GM23248 (cell line): Measurements from ENCODE around the gene ACER3. TPM values are rescaled to one million over a fixed set of nuclear protein-coding genes. Genes with fewer than 3 reads are reported as not detected.
"Not testable (repeated sequence)": the region's sequence is repeated elsewhere in the genome, so short reads cannot be mapped to it uniquely, and the experiment has no call there.

Source experiments
- DNase-seq: peaks from one replicate; pipeline ENCODE4 v3.0.0-alpha.2; 2015
- H2AFZ ChIP-seq: fragments of 200-600 bp; sonication (generic); 2 replicates; pipeline ENCODE4 v1.6.1; 2016; ENCODE audit warnings: antibody characterized with exemption
- H3F3A ChIP-seq: fragments of 200-600 bp; sonication (generic); 2 replicates; pipeline ENCODE4 v1.6.1; 2016; ENCODE audit warnings: mild to moderate bottlenecking, antibody characterized with exemption, mixed run types; ENCODE audit not compliant: insufficient read depth
- H3K27ac ChIP-seq: fragments of 200-600 bp; sonication (generic); 2 replicates; pipeline ENCODE4 v1.5.1; 2016; ENCODE audit warnings: mild to moderate bottlenecking
- H3K27me3 ChIP-seq: fragments of 200-600 bp; sonication (generic); replicated peaks from 2 replicates; pipeline ENCODE4 v1.6.1; 2016; ENCODE audit warnings: mild to moderate bottlenecking; ENCODE audit not compliant: insufficient read depth
- H3K36me3 ChIP-seq: fragments of 200-600 bp; sonication (generic); 2 replicates; pipeline ENCODE4 v1.6.1; 2016; ENCODE audit warnings: low read depth, mild to moderate bottlenecking
- H3K4me1 ChIP-seq: fragments of 200-600 bp; sonication (generic); 2 replicates; pipeline ENCODE4 v1.6.1; 2016; ENCODE audit warnings: mild to moderate bottlenecking; ENCODE audit not compliant: insufficient read depth
- H3K4me2 ChIP-seq: fragments of 200-600 bp; sonication (generic); one replicate; pipeline ENCODE4 v1.6.1; 2016; ENCODE audit warnings: mild to moderate bottlenecking; ENCODE audit not compliant: unreplicated experiment
- H3K4me3 ChIP-seq: fragments of 200-600 bp; sonication (generic); 2 replicates; pipeline ENCODE4 v1.5.1; 2016; ENCODE audit warnings: mild to moderate bottlenecking
- H3K79me2 ChIP-seq: fragments of 200-600 bp; sonication (generic); 2 replicates; pipeline ENCODE4 v1.6.1; 2016; ENCODE audit warnings: mild to moderate bottlenecking; ENCODE audit not compliant: insufficient read depth
- H3K9ac ChIP-seq: fragments of 200-600 bp; sonication (generic); 2 replicates; pipeline ENCODE4 v1.6.1; 2016; ENCODE audit warnings: mild to moderate bottlenecking
- H3K9me2 ChIP-seq: fragments of 200-600 bp; sonication (generic); 2 replicates; pipeline ENCODE4 v1.6.1; 2016; ENCODE audit warnings: mixed run types, mild to moderate bottlenecking, moderate library complexity; ENCODE audit not compliant: insufficient read depth
- H3K9me3 ChIP-seq: fragments of 200-600 bp; sonication (generic); one replicate; pipeline ENCODE4 v1.6.1; 2017; ENCODE audit warnings: low read depth
- H4K20me1 ChIP-seq: fragments of 200-600 bp; sonication (generic); 2 replicates; pipeline ENCODE4 v1.6.0; 2016; ENCODE audit not compliant: insufficient read depth
- EZH2 ChIP-seq: fragments of 200-600 bp; sonication (generic); IDR thresholded peaks from 2 replicates; pipeline ENCODE4 v1.6.1; 2018; ENCODE audit warnings: antibody characterized with exemption, mild to moderate bottlenecking; ENCODE audit not compliant: insufficient read depth, poor library complexity, severe bottlenecking
- EZH2phosphoT487 ChIP-seq: fragments of 200-600 bp; sonication (generic); IDR thresholded peaks from 2 replicates; pipeline ENCODE4 v1.6.1; 2018; ENCODE audit warnings: antibody characterized with exemption, moderate library complexity, mild to moderate bottlenecking, low read depth; ENCODE audit not compliant: insufficient read depth
- WGBS, 2 experiments: methylation state at CpG; one replicate each; pipeline ENCODE4 v1.1.6; 2015 to 2017; ENCODE audit warnings: low lambda C conversion rate in 2 of 2, low coverage in 1 of 2; ENCODE audit errors: missing lambda C conversion rate in 2 of 2; 5-methylcytosine and 5-hydroxymethylcytosine counted together
- in situ Hi-C: fragments of 300-500 bp; cut with MboI; formaldehyde crosslinking; loops from 2 replicates; pipeline ENCODE4 v1.15.0; 2020
- polyA plus RNA-seq: library from polyadenylated mRNA; unstranded; fragments of >200 nt; fragmentation: Nextera tagmentation; extraction: Ambion mirVana; gene quantifications from 2 replicates; pipeline ENCODE4 v1.2.1, GENCODE V29; 2016
- total RNA-seq: library from RNA; depleted of rRNA; stranded (reverse); fragments of >200 nt; shearing (Covaris generic); gene quantifications from 2 replicates; pipeline ENCODE4 v1.2.3, GENCODE V29; 2014

ACER3 gene
- total and polyA plus RNA-seq, 2 experiments from 2014 or later: 9.1 to 10.2 TPM

DNA sequence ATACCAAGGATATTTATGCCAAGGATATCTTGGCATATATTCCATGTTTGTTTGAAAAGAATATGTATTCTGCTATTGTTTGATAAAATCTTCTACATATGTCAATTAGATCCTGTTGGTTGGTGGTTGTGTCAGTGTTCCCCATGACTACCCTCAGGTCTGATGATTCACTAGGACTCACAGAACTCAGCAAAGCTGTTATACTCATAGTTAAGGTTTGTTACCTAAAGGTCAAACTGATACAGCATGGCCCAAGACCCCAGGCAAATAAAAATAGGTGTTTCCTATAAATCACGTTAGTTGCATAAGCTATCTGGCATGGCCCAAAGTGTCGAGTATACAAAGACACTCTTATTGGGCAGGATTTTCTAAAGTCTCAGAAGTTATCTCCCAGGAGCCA lies 143.2 kb downstream of the ACER3 start:
- Histone ChIP-seq H3K36me3 (no peaks in the 10 kb centered on the region), H2AFZ (no peak overlapping the region), H3K79me2 (no peaks in the 10 kb centered on the region), H3K9me2 (no peaks in the 10 kb centered on the region), H3F3A (no peaks in the 10 kb centered on the region), H3K4me3 (no peak overlapping the region), H3K9ac (no peak overlapping the region), H4K20me1 (no peaks in the 10 kb centered on the region), H3K9me3 (no peaks in the 10 kb centered on the region), H3K27ac (no peak overlapping the region), H3K4me1 (no peaks in the 10 kb centered on the region), H3K27me3 (no peaks in the 10 kb centered on the region), H3K4me2 (no peak overlapping the region)
- in situ Hi-C loops: no loop called here
- WGBS, 2 experiments: 54 to 56% methylated on average over 2 of the region's 2 CpGs
- TF ChIP-seq EZH2phosphoT487: no peak
- TF ChIP-seq EZH2: no peak
- DNase-seq: peak; percentile 3

DNA sequence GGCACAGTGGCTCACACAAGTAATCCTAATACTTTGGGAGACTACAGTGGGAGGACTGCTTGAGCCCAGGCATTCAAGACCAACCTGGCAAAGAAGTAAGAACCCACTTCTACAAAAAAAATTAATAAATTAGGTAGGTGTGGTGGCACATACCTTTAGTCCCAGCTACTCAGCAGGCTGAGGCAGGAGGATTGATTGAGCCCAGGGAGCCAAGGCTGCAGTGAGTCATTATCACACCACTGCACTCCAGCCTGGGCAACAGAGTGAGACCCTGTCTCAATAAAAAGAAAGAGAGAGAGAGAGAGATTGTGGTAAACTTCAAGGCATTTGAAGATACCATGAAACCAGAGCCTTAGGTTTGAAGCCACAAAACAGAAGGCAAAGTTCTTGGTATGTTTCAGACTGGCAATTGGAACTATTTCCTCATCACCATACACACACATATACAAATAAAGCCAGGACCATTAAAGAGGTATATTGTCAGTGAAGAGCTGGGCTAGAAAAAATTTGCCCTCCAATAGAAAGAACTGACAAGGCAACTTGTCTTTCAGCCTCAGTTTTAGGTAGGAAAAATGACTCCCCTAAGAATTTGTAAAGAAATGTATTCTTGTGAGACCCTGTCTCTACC lies 148.9 kb downstream of the ACER3 start:
- in situ Hi-C loops: no loop called here
- Histone ChIP-seq H3K9me3 (no peaks in the 10 kb centered on the region), H3K9me2 (no peaks in the 10 kb centered on the region), H3K27me3 (no peaks in the 10 kb centered on the region), H3K4me1 (no peaks in the 10 kb centered on the region), H2AFZ (no peak overlapping the region), H3K79me2 (no peaks in the 10 kb centered on the region), H4K20me1 (no peaks in the 10 kb centered on the region), H3K4me2 (no peak overlapping the region), H3K27ac (no peak overlapping the region), H3K9ac (no peak overlapping the region), H3K4me3 (no peak overlapping the region), H3K36me3 (no peaks in the 10 kb centered on the region), H3F3A (no peaks in the 10 kb centered on the region)
- TF ChIP-seq EZH2phosphoT487 (no peak), EZH2 (no peak)
- no peak for DNase-seq

DNA sequence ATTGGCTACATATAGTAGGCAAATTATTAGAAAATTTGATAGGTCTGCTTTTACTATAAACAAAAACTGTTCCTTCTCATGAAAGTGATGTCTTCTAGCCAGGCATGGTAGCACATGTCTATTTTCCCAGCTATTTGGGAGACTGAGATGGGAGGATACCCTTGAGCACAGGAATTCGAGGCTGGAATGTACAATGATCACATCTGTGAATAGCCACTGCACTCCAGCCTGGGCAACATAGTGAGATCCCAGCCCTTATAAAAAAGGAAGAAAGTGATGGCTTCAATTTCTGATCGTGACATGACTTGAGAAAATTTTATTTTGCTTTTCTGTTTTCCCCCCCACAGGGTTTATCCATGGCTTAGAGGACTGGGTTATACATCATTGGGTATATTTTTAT lies 154.0 kb downstream of the ACER3 start:
- Histone ChIP-seq H3K36me3 (no peaks in the 10 kb centered on the region), H3K27ac (no peak overlapping the region), H3K9me3 (no peaks in the 10 kb centered on the region), H3F3A (peaks cover 3% of the 10 kb centered on the region; the same call in 1 of the 2 replicates), H3K4me3 (no peak overlapping the region), H3K27me3 (no peaks in the 10 kb centered on the region), H3K79me2 (no peaks in the 10 kb centered on the region), H3K9me2 (no peaks in the 10 kb centered on the region), H3K9ac (no peak overlapping the region), H3K4me2 (no peak overlapping the region), H2AFZ (no peak overlapping the region), H3K4me1 (no peaks in the 10 kb centered on the region), H4K20me1 (no peaks in the 10 kb centered on the region)
- in situ Hi-C loops: no loop called here
- TF ChIP-seq EZH2phosphoT487 (no peak), EZH2 (no peak)
- no peak for DNase-seq
- WGBS, 2 experiments: 94 to 100% methylated on average over 2 of the region's 2 CpGs

DNA sequence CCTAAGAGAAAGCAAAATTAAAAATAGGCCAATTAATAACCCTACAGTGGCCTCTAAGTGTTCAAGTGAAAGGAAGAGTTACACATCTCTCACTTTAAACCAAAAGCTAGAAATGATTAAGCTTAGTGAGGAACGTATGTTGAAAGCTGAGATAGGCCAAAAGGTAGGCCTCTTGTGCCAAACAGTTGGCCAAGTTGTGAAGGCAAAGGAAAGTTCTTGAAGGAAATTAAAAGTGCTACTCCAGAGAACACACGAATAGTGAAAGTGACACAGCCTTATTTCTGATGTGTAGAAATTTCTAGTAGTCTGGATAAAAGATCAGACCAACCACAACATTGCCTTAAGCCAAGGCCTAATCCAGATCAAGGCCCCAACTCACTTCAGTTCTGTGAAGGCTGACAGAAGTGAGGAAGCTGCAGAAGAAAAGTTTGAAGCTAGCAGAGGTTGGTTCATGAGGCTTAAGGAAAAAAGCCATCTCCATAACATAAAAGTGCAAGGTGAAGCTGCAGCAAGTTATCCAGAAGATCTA lies 157.7 kb downstream of the ACER3 start:
- H2AFZ ChIP-seq, H3K9ac ChIP-seq, H3K79me2 ChIP-seq, H3K27me3 ChIP-seq, H3K36me3 ChIP-seq, H4K20me1 ChIP-seq, H3K4me2 ChIP-seq, H3K9me3 ChIP-seq, H3K4me3 ChIP-seq, DNase-seq, in situ Hi-C loops, H3K27ac ChIP-seq, H3K9me2 ChIP-seq: not testable (repeated sequence)
- 94 to 98% methylated on average over 2 of the region's 2 CpGs for WGBS, 2 experiments
- Histone ChIP-seq H3K4me1 (peaks cover 11% of the 10 kb centered on the region), H3F3A (peaks cover 14% of the 10 kb centered on the region)
